Measurements from ENCODE around the gene CELF1. TPM values are rescaled to one million over a fixed set of nuclear protein-coding genes. Genes with fewer than 3 reads are reported as not detected.

Gene CELF1
- total and polyA plus RNA-seq, 9 of the 15 experiments (the other 6 are each of a cell fraction or from before 2014, with no cell fraction given), result 11.3 to 142 (median 77.4) TPM

GRCh38 chr11:47431356-47432083 lies 121.4 kb downstream of the CELF1 start:
- H3K4me1 ChIP-seq (replicated peaks in 1 of 2; ENCODE audit: control insufficient read depth in 2 of 2, insufficient read depth in 2 of 2, low read length in 2 of 2), result peaks cover 0 to 7% of the 10 kb centered on the region in 2 experiments; a peak in 1 of 5 replicates

More at GRCh38 chr11:47431356-47432083, 121.4 kb downstream of the CELF1 start:
- POLR2A ChIA-PET, result interaction anchor here (0.6 to 1.2 kb wide), 2 partner anchors 14 to 17 kb away, joined by 3 to 4 read pairs; no protein-coding TSS in a partner anchor
- Histone ChIP-seq H3K4me3 (no peak overlapping the region), H3K36me3 (ENCODE audit: control insufficient read depth, insufficient read depth, low read length) (no peaks in the 10 kb centered on the region), H3K9me3 (replicated peaks; ENCODE audit: control insufficient read depth, insufficient read depth, low read depth, low read length) (no peaks in the 10 kb centered on the region), H3K27me3 (ENCODE audit: control insufficient read depth in 2 of 2, insufficient read depth in 2 of 2, low read length in 2 of 2) (no peaks in the 10 kb centered on the region), H3K9ac (ENCODE audit: insufficient read depth in 1 of 2, low read depth in 2 of 2, low read length in 2 of 2) (no peak overlapping the region), H2AFZ (ENCODE audit: low read depth, low read length) (no peak overlapping the region), H3K4me2 (ENCODE audit: insufficient read depth, low read length) (no peak overlapping the region), H4K20me1 (replicated peaks; ENCODE audit: control insufficient read depth, insufficient read depth, low read length) (no peaks in the 10 kb centered on the region), H3K9me1 (ENCODE audit: control insufficient read depth, insufficient read depth, low read length) (no peaks in the 10 kb centered on the region), H3K79me2 (ENCODE audit: control insufficient read depth, insufficient read depth, low read length) (no peaks in the 10 kb centered on the region), H3K27ac (ENCODE audit: extremely low read depth, low read depth, low read length) (no peak overlapping the region)
- no TSS peak for BruUV-seq (replicated peaks)
- no peak for FAIRE-seq
- no peak for ATAC-seq
- in situ Hi-C loops (cut with MboI), result no loop called here
- CTCF ChIA-PET (ENCODE audit: low intra/inter-chr PET ratio), result no interaction called here
- no peak for DNase-seq (ENCODE audit: extremely low read depth in 1 of 4, low spot score in 3 of 4)
- 48% methylated on average over 9 of the region's 9 CpGs for WGBS (ENCODE audit: insufficient coverage, low coverage, missing lambda C conversion rate)
- intact Hi-C loops (cut with micrococcal nuclease), result no loop called here
- TF ChIP-seq CBFA2T2 (conservative IDR thresholded peaks at IDR 0.05) (0 out of 2 replicates have a peak, but pooled peaks have one; percentile 9), E2F1 (CRISPR knock-in tag; IDR thresholded peaks at IDR 0.05) (no peak)
